ENCODE measurements around the gene CTNNA3. TPM values are rescaled to one million over a fixed set of nuclear protein-coding genes. Genes with fewer than 3 reads are reported as not detected.

CTNNA3 gene
- total RNA-seq, 1 experiment from 2014 or later = 0.85 TPM

GRCh38 chr10:66071907-66072306 is 1624.1 kb downstream of the CTNNA3 start:
- Histone ChIP-seq H3K36me3 (ENCODE audit: control insufficient read depth, insufficient read depth, low read length) (no peaks in the 10 kb centered on the region), H3K27me3 (ENCODE audit: control insufficient read depth, insufficient read depth, low read length) (no peaks in the 10 kb centered on the region), H3K4me1 (ENCODE audit: control insufficient read depth, insufficient read depth, low read length) (no peaks in the 10 kb centered on the region), H3K27ac (ENCODE audit: low read length) (no peak overlapping the region), H3K9me3 (ENCODE audit: control insufficient read depth, insufficient read depth, low read depth, low read length) (peaks cover 2% of the 10 kb centered on the region; the same call in 1 of the 2 replicates), H3K4me3 (ENCODE audit: low read depth in 2 of 2, low read length in 2 of 2) (no peak overlapping the region)
- ChIA-PET CTCF (no interaction called here), POLR2A (no interaction called here)
- BruUV-seq (replicated peaks) = no TSS peak
- DNase-seq (ENCODE audit: low read depth, low spot score) (no peak), ATAC-seq (no peak)
- in situ Hi-C loops (cut with HindIII; ENCODE audit: low pct_unique_long_range_greater_than_20kb, low sequenced_read_pairs) = no loop called here
- intact Hi-C loops (cut with micrococcal nuclease; ENCODE audit: unreplicated experiment) = no loop called here
- TF ChIP-seq TCF7L2 (IDR thresholded peaks at IDR 0.05; ENCODE audit: low read depth, low read length) (no peak), REST (IDR thresholded peaks at IDR 0.05; ENCODE audit: insufficient read depth in 1 of 2, low read depth in 2 of 2, low read length in 1 of 2) (no peak), CTCF (IDR thresholded peaks at IDR 0.05) (no peak), POLR2AphosphoS5 (IDR thresholded peaks at IDR 0.05; ENCODE audit: low read depth, low read length) (no peak), SIN3A (IDR thresholded peaks at IDR 0.05; ENCODE audit: borderline replicate concordance, insufficient read depth, low read depth, low read length) (no peak)

GRCh38 chr10:66058594-66058993 is 1637.4 kb downstream of the CTNNA3 start:
- Histone ChIP-seq H3K4me3 (ENCODE audit: low read depth in 2 of 2, low read length in 2 of 2) (no peak overlapping the region), H3K4me1 (ENCODE audit: control insufficient read depth, insufficient read depth, low read length) (no peaks in the 10 kb centered on the region), H3K36me3 (ENCODE audit: control insufficient read depth, insufficient read depth, low read length) (no peaks in the 10 kb centered on the region), H3K27ac (ENCODE audit: low read length) (no peak overlapping the region), H3K27me3 (ENCODE audit: control insufficient read depth, insufficient read depth, low read length) (no peaks in the 10 kb centered on the region), H3K9me3 (ENCODE audit: control insufficient read depth, insufficient read depth, low read depth, low read length) (no peaks in the 10 kb centered on the region)
- CTCF ChIA-PET = no interaction called here
- BruUV-seq (replicated peaks) = no TSS peak
- ATAC-seq = no peak
- in situ Hi-C loops (cut with HindIII; ENCODE audit: low pct_unique_long_range_greater_than_20kb, low sequenced_read_pairs) = no loop called here
- DNase-seq (ENCODE audit: low read depth, low spot score) = no peak
- TF ChIP-seq SIN3A (IDR thresholded peaks at IDR 0.05; ENCODE audit: borderline replicate concordance, insufficient read depth, low read depth, low read length) (no peak), TCF7L2 (IDR thresholded peaks at IDR 0.05; ENCODE audit: low read depth, low read length) (no peak), CTCF (IDR thresholded peaks at IDR 0.05) (no peak), REST (IDR thresholded peaks at IDR 0.05; ENCODE audit: insufficient read depth in 1 of 2, low read depth in 2 of 2, low read length in 1 of 2) (no peak), POLR2AphosphoS5 (IDR thresholded peaks at IDR 0.05; ENCODE audit: low read depth, low read length) (no peak)
- POLR2A ChIA-PET = interaction anchor here (0.6 kb wide), 1 partner anchor 1625 kb away, joined by 3 read pairs; no protein-coding TSS in a partner anchor
- intact Hi-C loops (cut with micrococcal nuclease; ENCODE audit: unreplicated experiment) = no loop called here
